ENCODE data around the gene RFX2.

- TF ChIP-seq CTCF (IDR thresholded peaks at IDR 0.05; ENCODE audit: insufficient read depth, low read depth, low read length) (no peak), EZH2 (IDR thresholded peaks at IDR 0.05; ENCODE audit: insufficient read depth, low read length) (no peak)
These were observed 4.9 kb downstream of the RFX2 start for GRCh38 chr19:6105444-6105843.
